GM21825 (cell line): Measurements from ENCODE around the gene PLD3.
"Not testable (repeated sequence)": the region's sequence is repeated elsewhere in the genome, so short reads cannot be mapped to it uniquely, and the experiment has no call there.

Experiments used
- ATAC-seq: cut with Tn5 transposase; IDR thresholded peaks from one replicate; pipeline ENCODE4 v1.9.1; 2021; ENCODE audit warnings: mild to moderate bottlenecking, moderate library complexity; ENCODE audit not compliant: unreplicated experiment

PLD3 gene

GRCh38 chr19:40363069-40363468 is 14.6 kb downstream of the PLD3 start:
- no peak for ATAC-seq

- ATAC-seq = no peak
Measured at GRCh38 chr19:40365010-40365409, 16.5 kb downstream of the PLD3 start.

- no peak for ATAC-seq
Measured at GRCh38 chr19:40365613-40366401, 17.3 kb downstream of the PLD3 start.

- no peak for ATAC-seq
Measured at GRCh38 chr19:40366697-40367561, 18.4 kb downstream of the PLD3 start.

DNA sequence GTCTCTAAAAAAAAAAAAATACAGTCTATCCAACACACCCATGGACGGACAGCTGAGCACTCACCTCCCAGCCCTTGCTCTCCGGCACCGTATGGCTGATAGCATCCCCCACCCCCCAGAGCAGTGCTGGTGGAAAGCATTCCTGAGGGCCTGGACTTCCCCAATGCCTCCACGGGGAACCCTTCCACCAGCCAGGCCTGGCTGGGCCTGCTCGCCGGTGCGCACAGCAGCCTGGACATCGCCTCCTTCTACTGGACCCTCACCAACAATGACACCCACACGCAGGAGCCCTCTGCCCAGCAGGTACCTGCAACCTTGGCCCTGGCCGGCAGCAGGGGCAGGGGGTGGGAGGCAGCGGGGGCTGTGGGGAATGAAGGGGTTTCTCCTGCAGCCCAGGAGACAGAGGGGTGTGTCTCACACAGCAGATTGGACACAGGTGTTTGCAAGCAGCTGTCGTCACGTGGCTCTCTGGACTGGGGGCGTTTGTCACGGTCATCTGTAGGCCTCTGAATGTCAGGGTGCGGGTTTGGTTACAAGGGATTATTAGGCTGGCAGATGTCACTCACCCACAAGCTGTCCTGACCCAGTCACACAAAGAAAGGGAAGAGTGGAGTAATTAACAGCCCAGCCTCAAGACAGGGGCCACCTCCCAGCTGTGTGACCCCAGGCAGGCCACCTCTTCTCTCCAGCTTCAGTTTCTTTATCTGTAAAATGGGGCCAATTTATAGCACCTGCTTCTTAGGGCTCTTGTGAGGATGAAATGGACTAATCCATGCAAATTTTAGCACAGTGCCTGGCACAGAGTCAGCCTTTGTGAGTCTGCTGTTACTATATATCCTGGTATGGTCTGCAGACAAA is 19.3 kb downstream of the PLD3 start:
- ATAC-seq = no peak

- ATAC-seq = no peak
Measured at GRCh38 chr19:40369797-40370196, 21.3 kb downstream of the PLD3 start.

DNA sequence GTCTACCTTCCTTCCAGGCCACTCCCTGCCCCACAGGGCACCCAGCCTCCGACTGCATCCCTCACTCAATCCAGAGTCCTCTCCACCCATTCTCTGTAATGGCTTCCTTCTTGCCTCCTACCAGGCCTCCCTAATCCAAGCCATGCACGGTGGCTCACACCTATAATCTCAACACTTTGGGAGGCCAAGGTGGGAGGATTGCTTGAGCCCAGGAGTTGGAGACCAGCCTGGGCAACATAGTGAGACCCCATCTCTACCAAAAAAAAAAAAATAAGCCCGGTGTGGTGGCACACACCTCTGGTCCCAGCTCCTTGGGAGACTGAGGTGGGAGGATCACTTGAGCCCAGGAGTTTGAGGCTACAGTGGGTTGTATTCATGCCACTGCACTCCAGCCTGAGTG is 21.8 kb downstream of the PLD3 start:
- not testable (repeated sequence) for ATAC-seq

DNA sequence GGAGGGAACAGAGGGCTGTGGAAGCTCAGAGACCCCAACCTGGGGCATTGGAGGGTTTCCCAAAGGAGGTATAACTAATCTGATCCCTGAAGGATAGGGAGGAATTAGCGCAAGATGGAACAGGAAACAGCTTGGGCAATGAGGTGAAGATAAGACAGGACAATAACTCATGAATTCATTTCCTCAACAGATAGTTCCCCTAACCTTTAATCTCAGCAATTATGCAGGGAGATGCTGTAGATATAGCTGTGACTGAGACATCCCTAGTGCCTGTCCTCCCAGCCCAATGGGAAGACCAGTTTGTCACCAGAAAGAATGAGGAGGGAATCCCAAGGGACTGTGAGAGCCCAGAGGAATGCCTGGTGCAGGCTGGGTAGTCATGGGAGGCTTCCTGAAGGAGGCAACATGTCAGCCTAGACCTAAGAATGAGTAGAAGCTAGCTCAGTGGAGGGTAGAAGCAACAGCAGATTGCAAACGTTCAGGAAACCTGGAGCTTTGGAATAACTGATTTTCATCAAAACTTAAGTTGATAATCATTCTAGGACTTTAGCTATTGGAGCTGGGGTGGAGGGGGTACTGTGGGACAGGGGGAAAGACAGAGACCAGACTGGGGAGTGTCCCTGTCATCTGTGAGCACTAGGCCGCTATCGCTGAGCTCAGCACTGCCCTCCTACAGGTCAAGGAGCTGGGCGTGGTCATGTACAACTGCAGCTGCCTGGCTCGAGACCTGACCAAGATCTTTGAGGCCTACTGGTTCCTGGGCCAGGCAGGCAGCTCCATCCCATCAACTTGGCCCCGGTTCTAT is 22.7 kb downstream of the PLD3 start:
- no peak for ATAC-seq

- no peak for ATAC-seq
Measured at GRCh38 chr19:40371802-40372122, 23.3 kb downstream of the PLD3 start.

DNA sequence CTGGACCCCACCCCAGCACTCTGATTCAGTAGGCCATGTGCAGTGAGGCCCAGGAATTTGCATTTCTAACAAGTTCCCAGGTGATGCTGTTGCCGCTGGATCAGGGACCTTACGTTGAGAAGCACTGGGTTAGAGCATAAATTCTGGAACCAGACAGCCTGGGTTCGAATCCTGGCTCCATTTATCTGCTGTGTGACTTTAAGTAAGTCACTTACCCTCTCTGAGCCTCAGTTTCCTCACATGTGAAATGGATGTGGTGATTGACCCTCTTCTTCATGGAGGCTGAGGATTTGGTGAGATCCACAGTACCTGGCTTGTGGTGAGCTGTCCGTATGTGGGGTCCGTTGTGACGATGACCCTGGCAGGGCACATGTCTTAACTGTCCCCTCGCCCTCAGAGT is 25.6 kb downstream of the PLD3 start:
- ATAC-seq = no peak

GRCh38 chr19:40376286-40376862 is 27.9 kb downstream of the PLD3 start:
- ATAC-seq = no peak

DNA sequence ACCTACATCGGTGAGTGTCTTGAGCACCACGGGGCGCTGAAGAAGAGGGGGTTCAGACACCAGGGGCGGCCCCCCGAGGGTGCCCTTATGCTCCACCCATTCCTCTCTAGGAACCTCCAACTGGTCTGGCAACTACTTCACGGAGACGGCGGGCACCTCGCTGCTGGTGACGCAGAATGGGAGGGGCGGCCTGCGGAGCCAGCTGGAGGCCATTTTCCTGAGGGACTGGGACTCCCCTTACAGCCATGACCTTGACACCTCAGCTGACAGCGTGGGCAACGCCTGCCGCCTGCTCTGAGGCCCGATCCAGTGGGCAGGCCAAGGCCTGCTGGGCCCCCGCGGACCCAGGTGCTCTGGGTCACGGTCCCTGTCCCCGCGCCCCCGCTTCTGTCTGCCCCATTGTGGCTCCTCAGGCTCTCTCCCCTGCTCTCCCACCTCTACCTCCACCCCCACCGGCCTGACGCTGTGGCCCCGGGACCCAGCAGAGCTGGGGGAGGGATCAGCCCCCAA is 29.4 kb downstream of the PLD3 start:
- ATAC-seq = no peak

- ATAC-seq = no peak
Measured at GRCh38 chr19:40378509-40378908, 30.0 kb downstream of the PLD3 start.

GRCh38 chr19:40379446-40380198 is 31.1 kb downstream of the PLD3 start:
- no peak for ATAC-seq

GRCh38 chr19:40380199-40381037 is 31.9 kb downstream of the PLD3 start:
- ATAC-seq = no peak

- ATAC-seq = no peak
Measured at GRCh38 chr19:40381321-40381720, 32.8 kb downstream of the PLD3 start.

- no peak for ATAC-seq
Measured at GRCh38 chr19:40383668-40384248, 35.3 kb downstream of the PLD3 start.

DNA sequence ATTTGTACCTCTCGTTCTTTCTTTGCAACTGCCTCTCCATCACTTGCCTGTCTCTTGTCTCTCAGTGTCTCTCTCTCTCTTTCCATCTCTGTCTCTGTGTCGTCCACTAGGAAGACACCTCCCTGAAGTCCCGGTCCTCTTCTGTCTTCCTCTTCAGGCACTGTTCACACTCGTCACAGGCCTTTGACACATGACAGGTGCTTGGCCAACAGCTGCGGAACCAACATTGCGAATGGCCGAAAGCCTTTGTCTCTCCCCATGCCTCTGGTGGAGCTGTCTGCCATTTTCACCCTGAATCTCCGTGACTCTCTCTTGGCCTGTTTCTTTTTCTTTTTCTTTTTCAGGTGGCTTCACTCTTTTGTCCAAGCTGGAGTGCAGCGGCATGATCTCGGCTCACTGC is 38.7 kb downstream of the PLD3 start:
- ATAC-seq = no peak
